OCI-LY7 (cell line): ENCODE measurements around the gene NONO.

ENCODE experiments used
- CTCF ChIP-seq: fragments of 200-600 bp; sonication (generic); conservative IDR thresholded peaks from 2 replicates; pipeline ENCODE4 v1.5.1; 2014; ENCODE audit warnings: mild to moderate bottlenecking, antibody characterized with exemption, low read length, moderate library complexity, mixed read lengths
- EZH2phosphoT487 ChIP-seq: fragments of 200-600 bp; sonication (generic); IDR thresholded peaks from 2 replicates; pipeline ENCODE4 v1.6.1; 2018; ENCODE audit warnings: low read depth, borderline replicate concordance, mild to moderate bottlenecking, mixed run types, antibody characterized with exemption, low read length, moderate library complexity, mixed read lengths

- TF ChIP-seq CTCF (no peak), EZH2phosphoT487 (no peak)
These were observed 26.6 kb upstream of the NONO start for GRCh38 chrX:71256856-71257255.
